Caco-2 (cell line): ENCODE data around the gene ARPC2. TPM values are rescaled to one million over a fixed set of nuclear protein-coding genes. Genes with fewer than 3 reads are reported as not detected.

ENCODE experiments used
- BruUV-seq: library from RNA; stranded (reverse); fragments of 400-500 nt; replicated peaks from 2 replicates; lab custom pipeline; 2021; lab: Mats Ljungman, UMichigan
- CTCF ChIA-PET: fragments of 300-600 bp; sonication (Branson Sonifier 250); formaldehyde crosslinking; loops from one replicate; lab custom pipeline; 2022; ENCODE audit warnings: antibody characterized with exemption; lab: Charles Lee
- POLR2A ChIA-PET: fragments of 300-600 bp; sonication (Branson Sonifier 250); formaldehyde crosslinking; loops from one replicate; lab custom pipeline; 2022; ENCODE audit warnings: antibody characterized with exemption; lab: Charles Lee
- DNase-seq, 2 experiments: peaks; one replicate each; pipeline versions ENCODE4 v3.0.0 to v3.0.0-alpha.2; 2020 to 2022
- H3K27me3 ChIP-seq: replicated peaks from 2 replicates; pipeline ENCODE4 v1.6.0; 2011; ENCODE audit warnings: low read length; ENCODE audit not compliant: control insufficient read depth, insufficient read depth
- H3K36me3 ChIP-seq: 2 replicates; pipeline ENCODE4 v1.5.1; 2011; ENCODE audit warnings: low read length; ENCODE audit not compliant: control insufficient read depth, insufficient read depth
- H3K4me1 ChIP-seq: fragments of 250-450 bp; sonication (Bioruptor Pico); 2 replicates; pipeline ENCODE4 v1.5.1; 2020; ENCODE audit warnings: mild to moderate bottlenecking
- H3K4me3 ChIP-seq: 2 replicates; pipeline ENCODE4 v1.5.1; 2011; ENCODE audit warnings: low read depth, mild to moderate bottlenecking, control low read depth, low read length
- H3K9me3 ChIP-seq: fragments of 250-450 bp; sonication (Bioruptor Pico); 2 replicates; pipeline ENCODE4 v1.5.1; 2020; ENCODE audit warnings: mild to moderate bottlenecking, moderate library complexity
- H3K27ac Mint-ChIP-seq: one replicate; pipeline ENCODE4 v1.8.0; 2022; ENCODE audit warnings: mixed read lengths; ENCODE audit not compliant: unreplicated experiment
- H3K27me3 Mint-ChIP-seq: one replicate; pipeline ENCODE4 v1.8.0; 2022; ENCODE audit warnings: mixed read lengths; ENCODE audit not compliant: insufficient read depth, unreplicated experiment
- H3K36me3 Mint-ChIP-seq: one replicate; pipeline ENCODE4 v1.8.0; 2022; ENCODE audit warnings: mild to moderate bottlenecking, mixed read lengths; ENCODE audit not compliant: insufficient read depth, unreplicated experiment
- H3K4me1 Mint-ChIP-seq: one replicate; pipeline ENCODE4 v1.8.0; 2022; ENCODE audit warnings: low read depth, mixed read lengths; ENCODE audit not compliant: unreplicated experiment
- H3K4me3 Mint-ChIP-seq: one replicate; pipeline ENCODE4 v1.8.0; 2022; ENCODE audit warnings: mild to moderate bottlenecking, moderate library complexity, mixed read lengths; ENCODE audit not compliant: unreplicated experiment
- H3K9me3 Mint-ChIP-seq: one replicate; pipeline ENCODE4 v1.8.0; 2022; ENCODE audit warnings: mixed read lengths; ENCODE audit not compliant: unreplicated experiment
- intact Hi-C: fragments of 100-400 bp; cut with micrococcal nuclease; formaldehyde crosslinking; loops from one replicate; pipeline ENCODE4 v1.10.0; 2022; ENCODE audit not compliant: unreplicated experiment
- total RNA-seq: library from RNA; stranded (reverse); gene quantifications from 2 replicates; pipeline ENCODE4 v1.2.3, GENCODE V29; 2022
- TF ChIP-seq, protein P1 (sequence below), 2 experiments: fragments of 200-600 bp in 1 of 2; IDR thresholded peaks; 1 replicate in 1 of 2; 2 replicates in 1 of 2; pipeline versions ENCODE4 v1.5.1 to v1.8.0; 2011 to 2022; ENCODE audit warnings: antibody characterized with exemption in 1 of 2, control low read depth in 1 of 2, inconsistent platforms in 1 of 2, low read depth in 1 of 2, low read length in 1 of 2, mild to moderate bottlenecking in 1 of 2, moderate library complexity in 1 of 2; ENCODE audit not compliant: insufficient read depth in 1 of 2, severe bottlenecking in 1 of 2, unreplicated experiment in 1 of 2

ARPC2 gene
- total RNA-seq, 1 experiment from 2014 or later: 284 TPM

DNA sequence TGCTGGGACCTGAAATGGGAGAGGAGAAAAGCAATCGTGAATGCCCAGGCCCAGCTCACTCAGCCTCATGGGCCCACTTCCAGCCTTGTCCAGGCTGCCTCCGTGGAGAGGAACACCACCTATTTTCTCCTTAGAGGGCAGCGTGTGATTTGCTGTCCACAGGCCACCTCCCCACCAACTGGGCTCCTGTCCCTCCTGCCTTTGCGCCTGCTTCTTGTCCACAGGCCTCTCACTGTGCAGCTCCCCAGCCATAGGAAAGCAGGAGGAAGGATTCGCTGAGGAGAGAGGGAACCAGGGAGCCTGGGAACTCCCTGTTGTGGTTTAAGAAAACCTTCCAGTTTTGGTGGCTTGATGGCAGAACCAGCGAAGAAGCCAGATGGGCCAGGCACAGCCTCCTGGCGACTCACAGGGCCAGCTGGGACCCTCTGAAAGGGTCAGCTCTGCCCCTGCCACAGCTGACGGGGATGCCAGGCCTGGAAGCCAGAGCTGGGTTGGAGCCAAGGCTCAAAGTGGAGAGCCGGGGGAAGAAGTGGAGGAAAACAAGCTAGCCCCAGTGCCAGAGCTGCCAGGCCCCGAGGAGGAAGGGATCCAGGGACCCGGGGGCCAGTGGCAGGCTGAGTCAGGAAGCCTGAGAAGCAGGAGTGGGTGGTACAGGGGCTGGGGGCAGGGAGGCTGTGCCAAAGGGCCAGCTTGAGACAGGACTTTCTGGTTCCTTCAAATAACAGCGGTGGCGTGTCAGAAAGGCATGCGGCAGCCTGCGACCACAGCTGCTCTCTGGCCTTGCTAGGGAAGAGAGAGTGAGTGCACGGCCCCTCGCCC lies 65.4 kb downstream of the ARPC2 start:
- intact Hi-C loops: no loop called here
- peak in 1 of 2 experiments; percentile 43 for DNase-seq
- H3K36me3 Mint-ChIP-seq: peaks cover 89% of the 10 kb centered on the region
- no peak overlapping the region for H3K4me3 Mint-ChIP-seq
- peaks cover 37% of the 10 kb centered on the region for H3K4me1 Mint-ChIP-seq
- H3K36me3 ChIP-seq: peaks cover 6% of the 10 kb centered on the region
- H3K4me3 ChIP-seq: no peak overlapping the region
- POLR2A ChIA-PET: no interaction called here
- no TSS peak for BruUV-seq
- TF ChIP-seq, protein P1, sequence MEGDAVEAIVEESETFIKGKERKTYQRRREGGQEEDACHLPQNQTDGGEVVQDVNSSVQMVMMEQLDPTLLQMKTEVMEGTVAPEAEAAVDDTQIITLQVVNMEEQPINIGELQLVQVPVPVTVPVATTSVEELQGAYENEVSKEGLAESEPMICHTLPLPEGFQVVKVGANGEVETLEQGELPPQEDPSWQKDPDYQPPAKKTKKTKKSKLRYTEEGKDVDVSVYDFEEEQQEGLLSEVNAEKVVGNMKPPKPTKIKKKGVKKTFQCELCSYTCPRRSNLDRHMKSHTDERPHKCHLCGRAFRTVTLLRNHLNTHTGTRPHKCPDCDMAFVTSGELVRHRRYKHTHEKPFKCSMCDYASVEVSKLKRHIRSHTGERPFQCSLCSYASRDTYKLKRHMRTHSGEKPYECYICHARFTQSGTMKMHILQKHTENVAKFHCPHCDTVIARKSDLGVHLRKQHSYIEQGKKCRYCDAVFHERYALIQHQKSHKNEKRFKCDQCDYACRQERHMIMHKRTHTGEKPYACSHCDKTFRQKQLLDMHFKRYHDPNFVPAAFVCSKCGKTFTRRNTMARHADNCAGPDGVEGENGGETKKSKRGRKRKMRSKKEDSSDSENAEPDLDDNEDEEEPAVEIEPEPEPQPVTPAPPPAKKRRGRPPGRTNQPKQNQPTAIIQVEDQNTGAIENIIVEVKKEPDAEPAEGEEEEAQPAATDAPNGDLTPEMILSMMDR (IDR thresholded peaks at IDR 0.05; ENCODE audit: insufficient read depth in 1 of 2, low read depth in 1 of 2, low read length in 1 of 2, severe bottlenecking in 1 of 2, unreplicated experiment in 1 of 2): no peak
- no peaks in the 10 kb centered on the region for H3K9me3 Mint-ChIP-seq
- H3K27me3 ChIP-seq: no peaks in the 10 kb centered on the region
- peaks cover 54% of the 10 kb centered on the region for H3K4me1 ChIP-seq
- peak overlapping the region; percentile 87 for H3K27ac Mint-ChIP-seq
- H3K9me3 ChIP-seq: no peaks in the 10 kb centered on the region
- H3K27me3 Mint-ChIP-seq: no peaks in the 10 kb centered on the region
- CTCF ChIA-PET: no interaction called here

DNA sequence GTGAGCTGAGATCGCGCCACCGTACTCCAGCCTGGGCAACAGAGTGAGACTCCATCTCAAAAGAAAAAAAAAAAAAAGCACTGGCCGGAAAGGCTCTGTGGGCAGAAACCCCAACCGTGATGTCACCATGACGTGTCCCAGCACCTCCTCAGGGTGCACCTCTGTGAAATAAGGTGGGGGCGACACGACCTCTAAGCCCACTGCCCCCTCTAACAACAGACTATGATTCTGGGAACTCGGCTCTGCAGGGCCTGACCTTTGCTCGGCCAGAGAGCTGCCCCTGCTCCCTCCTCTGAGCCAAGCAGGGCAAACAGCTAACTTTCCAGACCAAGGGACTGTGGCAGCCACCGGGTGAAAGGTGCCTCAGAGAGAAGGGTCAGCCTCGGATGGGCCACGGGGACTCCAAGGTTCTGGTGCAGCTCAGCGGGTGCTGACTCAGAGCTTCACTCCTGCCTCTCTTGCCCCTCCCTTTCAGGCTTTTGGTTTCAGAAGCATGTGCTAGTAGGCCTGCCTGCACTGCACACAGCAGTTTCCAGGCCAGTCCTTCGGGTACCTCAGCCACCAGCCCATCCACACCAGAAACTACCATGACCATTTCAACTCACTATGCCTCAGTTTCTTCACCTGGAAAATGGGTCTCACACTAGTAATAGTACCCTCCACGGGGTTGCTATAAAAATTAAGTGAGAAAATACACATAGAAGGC lies 67.3 kb downstream of the ARPC2 start:
- Histone ChIP-seq H3K4me3 (no peak overlapping the region), H3K36me3 (peaks cover 5% of the 10 kb centered on the region), H3K27me3 (no peaks in the 10 kb centered on the region), H3K4me1 (peaks cover 72% of the 10 kb centered on the region), H3K9me3 (no peaks in the 10 kb centered on the region)
- no peak overlapping the region for H3K4me3 Mint-ChIP-seq
- peaks cover 48% of the 10 kb centered on the region for H3K4me1 Mint-ChIP-seq
- intact Hi-C loops: no loop called here
- H3K36me3 Mint-ChIP-seq: peaks cover 84% of the 10 kb centered on the region
- no peaks in the 10 kb centered on the region for H3K27me3 Mint-ChIP-seq
- TF ChIP-seq, protein P1 (IDR thresholded peaks at IDR 0.05; ENCODE audit: insufficient read depth in 1 of 2, low read depth in 1 of 2, low read length in 1 of 2, severe bottlenecking in 1 of 2, unreplicated experiment in 1 of 2): no peak
- H3K27ac Mint-ChIP-seq: peak overlapping the region; percentile 64
- no peaks in the 10 kb centered on the region for H3K9me3 Mint-ChIP-seq
- DNase-seq: no peak
- no TSS peak for BruUV-seq
- ChIA-PET POLR2A (interaction anchor here (1.2 kb wide), 1 partner anchor 9 kb away, joined by 12 read pairs; no protein-coding TSS in a partner anchor), CTCF (interaction anchor here (0.9 kb wide), 1 partner anchor 9 kb away, joined by 4 read pairs; no protein-coding TSS in a partner anchor)

DNA sequence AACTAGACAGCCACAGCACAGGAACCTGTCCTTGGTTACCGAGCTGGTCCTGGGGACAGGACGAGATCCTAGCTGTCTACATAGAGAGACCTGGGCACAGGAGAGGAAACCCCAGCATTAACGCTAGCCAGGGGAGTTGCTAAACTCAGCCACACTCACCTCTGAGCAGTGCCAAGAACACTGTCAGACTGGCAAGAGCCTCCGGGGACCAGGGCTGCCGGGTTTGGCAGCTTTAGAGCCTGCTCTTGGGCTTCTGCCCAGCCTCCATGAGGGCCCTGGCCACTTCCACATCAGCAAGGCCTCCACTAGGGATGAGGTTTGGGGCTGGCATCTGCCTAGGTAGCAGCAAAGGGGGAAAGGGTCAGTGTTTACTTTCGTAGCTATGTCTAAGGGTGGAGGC lies 68.6 kb downstream of the ARPC2 start:
- peaks cover 86% of the 10 kb centered on the region for H3K4me1 ChIP-seq
- Mint-ChIP-seq H3K27me3 (no peaks in the 10 kb centered on the region), H3K4me1 (peaks cover 58% of the 10 kb centered on the region), H3K9me3 (no peaks in the 10 kb centered on the region), H3K4me3 (peak overlapping the region; percentile 11), H3K27ac (peak overlapping the region; percentile 97), H3K36me3 (peaks cover 74% of the 10 kb centered on the region)
- POLR2A ChIA-PET: interaction anchor here (1.3 kb wide), 1 partner anchor 8 kb away, joined by 6 read pairs; no protein-coding TSS in a partner anchor
- H3K4me3 ChIP-seq: no peak overlapping the region
- no peaks in the 10 kb centered on the region for H3K9me3 ChIP-seq
- no peaks in the 10 kb centered on the region for H3K27me3 ChIP-seq
- peaks cover 1% of the 10 kb centered on the region; the same call in 1 of the 2 replicates for H3K36me3 ChIP-seq
- TF ChIP-seq, protein P1 (IDR thresholded peaks at IDR 0.05; ENCODE audit: insufficient read depth in 1 of 2, low read depth in 1 of 2, low read length in 1 of 2, severe bottlenecking in 1 of 2, unreplicated experiment in 1 of 2): no peak
- no peak for DNase-seq
- intact Hi-C loops: no loop called here
- BruUV-seq: no TSS peak
- CTCF ChIA-PET: interaction anchor here (11.4 kb wide), 1 partner anchor 13 kb away, joined by 121 read pairs; the partner anchor contains the start of genes AAMP and PNKD
